Measurements from ENCODE around the gene FCN1.

DNA sequence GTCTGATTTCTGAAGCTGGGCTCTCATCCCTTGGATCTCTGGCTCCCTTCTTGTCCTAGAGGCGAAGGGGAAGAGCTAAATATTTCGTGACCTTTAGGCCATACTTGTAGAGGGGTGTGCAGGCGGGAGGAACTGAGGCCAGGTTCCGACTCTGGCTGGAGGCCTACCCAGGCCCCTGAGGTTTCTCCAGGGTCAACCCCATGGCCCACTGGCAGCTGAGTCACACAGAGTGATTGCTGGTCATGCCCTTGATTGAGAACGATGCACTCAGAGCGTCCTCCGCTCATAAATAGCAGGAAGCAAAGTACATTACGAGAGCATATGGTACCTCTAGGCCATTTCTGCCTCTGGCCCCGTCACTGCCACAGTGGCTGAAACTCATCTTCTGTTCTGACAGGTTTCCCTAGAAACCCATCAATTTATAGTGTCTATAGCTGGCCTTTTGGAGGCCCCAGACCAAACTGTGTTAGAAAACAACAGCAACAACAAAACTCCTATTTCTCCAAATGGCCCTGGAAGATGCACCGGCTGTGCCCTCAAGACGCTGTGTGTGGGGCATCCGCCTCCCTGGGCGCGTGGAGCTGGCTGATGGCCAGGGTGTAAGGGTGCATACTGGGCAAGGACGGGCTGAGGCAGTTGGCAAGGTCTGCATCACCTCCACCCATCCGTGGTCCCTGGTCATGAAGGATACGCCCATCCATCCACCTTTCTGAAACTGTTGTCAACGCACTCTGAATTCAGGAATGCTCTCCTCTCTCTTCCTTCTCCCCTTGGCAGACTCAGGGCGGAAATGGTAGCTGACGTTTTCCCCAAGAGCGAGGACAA is 32.9 kb upstream of the FCN1 start:
- TF ChIP-seq, protein P1, sequence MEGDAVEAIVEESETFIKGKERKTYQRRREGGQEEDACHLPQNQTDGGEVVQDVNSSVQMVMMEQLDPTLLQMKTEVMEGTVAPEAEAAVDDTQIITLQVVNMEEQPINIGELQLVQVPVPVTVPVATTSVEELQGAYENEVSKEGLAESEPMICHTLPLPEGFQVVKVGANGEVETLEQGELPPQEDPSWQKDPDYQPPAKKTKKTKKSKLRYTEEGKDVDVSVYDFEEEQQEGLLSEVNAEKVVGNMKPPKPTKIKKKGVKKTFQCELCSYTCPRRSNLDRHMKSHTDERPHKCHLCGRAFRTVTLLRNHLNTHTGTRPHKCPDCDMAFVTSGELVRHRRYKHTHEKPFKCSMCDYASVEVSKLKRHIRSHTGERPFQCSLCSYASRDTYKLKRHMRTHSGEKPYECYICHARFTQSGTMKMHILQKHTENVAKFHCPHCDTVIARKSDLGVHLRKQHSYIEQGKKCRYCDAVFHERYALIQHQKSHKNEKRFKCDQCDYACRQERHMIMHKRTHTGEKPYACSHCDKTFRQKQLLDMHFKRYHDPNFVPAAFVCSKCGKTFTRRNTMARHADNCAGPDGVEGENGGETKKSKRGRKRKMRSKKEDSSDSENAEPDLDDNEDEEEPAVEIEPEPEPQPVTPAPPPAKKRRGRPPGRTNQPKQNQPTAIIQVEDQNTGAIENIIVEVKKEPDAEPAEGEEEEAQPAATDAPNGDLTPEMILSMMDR (IDR thresholded peaks at IDR 0.05; ENCODE audit: low read depth, low read length): no peak
- no peak for TF ChIP-seq POLR2A (IDR thresholded peaks at IDR 0.05; ENCODE audit: extremely low read depth, insufficient read length)

Data from NB4 (cell line).